VCaP (cell line): ENCODE results near the gene KISS1R.

Experiments
- H3K27ac ChIP-seq: fragments of 450-650 bp; 2 replicates; pipeline ENCODE4 v1.5.1; 2017
- CTCF ChIP-seq: fragments of 450-650 bp; conservative IDR thresholded peaks from 2 replicates; pipeline ENCODE4 v1.5.1; 2017; ENCODE audit warnings: mild to moderate bottlenecking, moderate library complexity

KISS1R gene

GRCh38 chr19:961866-962620 lies 44.9 kb downstream of the KISS1R start:
- no peak for TF ChIP-seq CTCF
- no peak overlapping the region for H3K27ac ChIP-seq

- TF ChIP-seq CTCF: no peak
These were observed 45.7 kb downstream of the KISS1R start for GRCh38 chr19:962683-963400.

GRCh38 chr19:963486-963951 lies 46.4 kb downstream of the KISS1R start:
- H3K27ac ChIP-seq: no peak overlapping the region
- no peak for TF ChIP-seq CTCF

More at GRCh38 chr19:962683-963400, 45.7 kb downstream of the KISS1R start:
- H3K27ac ChIP-seq: no peak overlapping the region

GRCh38 chr19:964116-964520 lies 47.0 kb downstream of the KISS1R start:
- H3K27ac ChIP-seq: no peak overlapping the region
- TF ChIP-seq CTCF: no peak

GRCh38 chr19:964761-965694 lies 47.9 kb downstream of the KISS1R start:
- H3K27ac ChIP-seq: no peak overlapping the region
- TF ChIP-seq CTCF: no peak

DNA sequence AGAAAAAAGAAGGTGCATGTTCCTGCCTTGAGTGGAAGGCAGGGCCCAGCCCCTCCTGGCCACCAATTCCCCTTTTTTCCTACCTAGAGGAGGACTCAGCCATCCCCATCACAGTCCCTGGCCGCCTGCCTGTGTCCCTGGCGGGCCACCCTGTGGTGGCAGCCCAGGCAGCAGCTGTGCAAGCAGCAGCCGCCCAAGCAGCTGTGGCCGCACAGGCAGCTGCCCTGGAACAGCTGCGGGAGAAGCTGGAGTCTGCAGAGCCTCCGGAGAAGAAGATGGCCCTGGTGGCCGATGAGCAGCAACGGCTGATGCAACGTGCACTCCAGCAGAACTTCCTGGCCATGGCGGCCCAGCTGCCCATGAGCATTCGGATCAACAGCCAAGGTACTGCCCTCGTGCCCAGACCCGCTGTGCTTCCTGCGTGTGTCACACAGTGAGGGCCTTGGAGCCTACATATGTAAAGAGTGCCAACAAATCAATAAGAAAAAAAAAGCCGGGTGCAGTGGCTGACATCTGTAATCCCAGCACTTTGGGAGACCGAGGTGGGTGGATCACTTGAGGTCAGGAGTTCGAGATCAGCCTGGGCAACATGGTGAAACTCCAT lies 49.5 kb downstream of the KISS1R start:
- no peak for TF ChIP-seq CTCF
- H3K27ac ChIP-seq: no peak overlapping the region
